Measurements from ENCODE around the gene LMF1. TPM values are rescaled to one million over a fixed set of nuclear protein-coding genes. Genes with fewer than 3 reads are reported as not detected.

The LMF1 gene
- total RNA-seq, 2 experiments from 2014 or later: 17.0 to 31.4 TPM

DNA sequence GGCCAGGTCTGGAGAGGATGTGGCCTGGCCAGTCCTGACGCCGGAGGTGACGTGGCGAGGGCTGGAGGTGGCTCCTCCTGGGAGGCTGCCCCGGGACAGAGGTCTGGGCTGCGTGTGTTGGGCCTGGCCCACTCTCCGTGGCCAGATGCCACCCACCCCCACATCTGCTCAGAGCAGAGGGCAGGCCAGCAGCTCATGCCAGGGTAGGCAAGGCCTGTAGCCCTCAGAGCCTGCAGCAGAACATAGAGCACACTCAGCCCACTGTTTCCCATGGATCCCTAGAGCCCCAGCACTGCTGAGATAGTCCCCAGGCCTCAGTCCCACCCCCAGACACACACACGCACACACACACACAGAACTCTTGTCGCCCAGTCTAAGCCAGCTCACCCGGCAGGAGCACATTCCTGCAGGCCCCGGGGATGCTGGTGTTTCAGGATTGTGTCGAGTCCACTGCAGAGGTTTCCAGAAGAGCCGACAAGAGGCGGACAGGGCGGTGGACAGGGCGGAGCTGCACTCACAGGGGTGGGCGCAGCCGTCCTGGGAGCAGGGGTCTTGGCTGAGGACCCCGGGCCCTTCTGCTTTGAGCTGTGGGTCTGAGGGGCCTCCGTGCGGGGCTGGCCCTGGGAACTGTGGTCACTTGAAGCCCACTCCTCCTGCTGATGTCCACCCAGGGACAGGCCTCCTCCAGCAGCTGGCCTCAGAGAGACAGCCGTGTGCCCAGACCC, 44.1 kb upstream of the LMF1 start:
- intact Hi-C loops (cut with micrococcal nuclease; ENCODE audit: unreplicated experiment): no loop called here
- BruUV-seq (replicated peaks): no TSS peak
- no peak overlapping the region for H3K4me3 ChIP-seq (ENCODE audit: low read depth, low read length, poor library complexity, severe bottlenecking)
- H3K9me2 ChIP-seq (ENCODE audit: insufficient read depth, low read length): no peaks in the 10 kb centered on the region
- no peaks in the 10 kb centered on the region for H3K9me3 ChIP-seq (ENCODE audit: low read length)
- no peak overlapping the region for H2AFZ ChIP-seq (ENCODE audit: low read length)
- no peaks in the 10 kb centered on the region for H3K79me2 ChIP-seq (ENCODE audit: insufficient read depth, low read depth, low read length)
- ChIA-PET POLR2A (no interaction called here), CTCF (ENCODE audit: unreplicated experiment) (no interaction called here)
- no peaks in the 10 kb centered on the region for H3K4me1 ChIP-seq (ENCODE audit: insufficient read depth, low read length, poor library complexity, severe bottlenecking)
- no peak overlapping the region for H3K27ac ChIP-seq (ENCODE audit: low read depth, low read length, poor library complexity, severe bottlenecking)
- no peak for TF ChIP-seq EZH2phosphoT487 (IDR thresholded peaks at IDR 0.05; ENCODE audit: borderline replicate concordance, low read depth, low read length)
- TF ChIP-seq CTCF (conservative IDR thresholded peaks at IDR 0.05; ENCODE audit: low read length): no peak
- no peaks in the 10 kb centered on the region for H4K20me1 ChIP-seq (ENCODE audit: insufficient read depth, low read length)
- DNase-seq (ENCODE audit: low spot score): no peak
- no peaks in the 10 kb centered on the region for H3K36me3 ChIP-seq (ENCODE audit: insufficient read depth, low read length)
- no peak overlapping the region for H3K4me2 ChIP-seq (ENCODE audit: low read length)

DNA sequence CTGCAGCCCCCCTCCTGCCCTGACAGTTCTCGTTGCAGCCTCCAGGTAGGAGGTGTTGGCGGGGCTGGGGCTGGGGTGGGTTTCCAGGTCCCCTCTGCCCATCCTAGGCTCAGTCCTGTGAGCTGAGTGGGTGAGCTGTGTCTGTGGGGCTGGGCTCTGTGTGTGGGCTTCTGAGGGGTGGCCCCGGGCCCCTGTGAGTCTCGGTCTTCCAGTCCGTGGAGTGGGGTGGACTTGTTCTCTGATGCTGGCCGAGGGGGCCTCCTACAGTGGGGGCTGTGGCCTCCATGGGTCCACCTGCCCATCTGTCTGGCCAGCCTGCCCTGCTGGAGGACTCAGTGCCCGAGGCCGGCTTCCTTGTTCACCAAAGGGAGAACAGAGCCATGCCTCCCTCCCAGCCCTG, 43.4 kb upstream of the LMF1 start:
- no peaks in the 10 kb centered on the region for H3K36me3 ChIP-seq (ENCODE audit: insufficient read depth, low read length)
- H3K4me3 ChIP-seq (ENCODE audit: low read depth, low read length, poor library complexity, severe bottlenecking): no peak overlapping the region
- H3K9me2 ChIP-seq (ENCODE audit: insufficient read depth, low read length): no peaks in the 10 kb centered on the region
- H3K27ac ChIP-seq (ENCODE audit: low read depth, low read length, poor library complexity, severe bottlenecking): no peak overlapping the region
- no peaks in the 10 kb centered on the region for H4K20me1 ChIP-seq (ENCODE audit: insufficient read depth, low read length)
- POLR2A ChIA-PET: no interaction called here
- no peaks in the 10 kb centered on the region for H3K4me1 ChIP-seq (ENCODE audit: insufficient read depth, low read length, poor library complexity, severe bottlenecking)
- no peaks in the 10 kb centered on the region for H3K79me2 ChIP-seq (ENCODE audit: insufficient read depth, low read depth, low read length)
- intact Hi-C loops (cut with micrococcal nuclease; ENCODE audit: unreplicated experiment): no loop called here
- H3K9me3 ChIP-seq (ENCODE audit: low read length): no peaks in the 10 kb centered on the region
- H2AFZ ChIP-seq (ENCODE audit: low read length): no peak overlapping the region
- DNase-seq (ENCODE audit: low spot score): no peak
- BruUV-seq (replicated peaks): no TSS peak
- TF ChIP-seq CTCF (conservative IDR thresholded peaks at IDR 0.05; ENCODE audit: low read length) (no peak), EZH2phosphoT487 (IDR thresholded peaks at IDR 0.05; ENCODE audit: borderline replicate concordance, low read depth, low read length) (no peak)
- H3K4me2 ChIP-seq (ENCODE audit: low read length): no peak overlapping the region
- CTCF ChIA-PET (ENCODE audit: unreplicated experiment): no interaction called here

DNA sequence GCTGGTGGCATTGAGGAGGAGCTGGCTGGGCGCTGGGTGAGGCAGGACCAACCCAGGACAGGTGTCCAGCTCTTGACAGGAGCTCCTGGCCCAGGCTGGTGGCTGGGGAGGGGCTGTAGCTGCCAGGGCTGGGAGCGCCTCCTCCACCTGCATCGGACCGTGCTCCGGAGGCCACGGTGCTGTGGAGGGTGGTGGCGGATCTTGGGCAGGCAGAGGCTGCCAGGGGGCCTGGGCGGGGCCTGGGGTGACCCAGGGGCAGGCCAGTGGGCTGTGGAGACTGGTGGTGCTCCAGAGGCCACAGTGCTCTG, 42.8 kb upstream of the LMF1 start:
- POLR2A ChIA-PET: no interaction called here
- no peak overlapping the region for H3K27ac ChIP-seq (ENCODE audit: low read depth, low read length, poor library complexity, severe bottlenecking)
- TF ChIP-seq EZH2phosphoT487 (IDR thresholded peaks at IDR 0.05; ENCODE audit: borderline replicate concordance, low read depth, low read length): no peak
- no peak for TF ChIP-seq CTCF (conservative IDR thresholded peaks at IDR 0.05; ENCODE audit: low read length)
- no peaks in the 10 kb centered on the region for H3K9me3 ChIP-seq (ENCODE audit: low read length)
- intact Hi-C loops (cut with micrococcal nuclease; ENCODE audit: unreplicated experiment): no loop called here
- H4K20me1 ChIP-seq (ENCODE audit: insufficient read depth, low read length): no peaks in the 10 kb centered on the region
- H3K79me2 ChIP-seq (ENCODE audit: insufficient read depth, low read depth, low read length): no peaks in the 10 kb centered on the region
- H3K36me3 ChIP-seq (ENCODE audit: insufficient read depth, low read length): no peaks in the 10 kb centered on the region
- no TSS peak for BruUV-seq (replicated peaks)
- H3K4me3 ChIP-seq (ENCODE audit: low read depth, low read length, poor library complexity, severe bottlenecking): no peak overlapping the region
- H3K4me2 ChIP-seq (ENCODE audit: low read length): no peak overlapping the region
- H2AFZ ChIP-seq (ENCODE audit: low read length): no peak overlapping the region
- no peaks in the 10 kb centered on the region for H3K9me2 ChIP-seq (ENCODE audit: insufficient read depth, low read length)
- H3K4me1 ChIP-seq (ENCODE audit: insufficient read depth, low read length, poor library complexity, severe bottlenecking): no peaks in the 10 kb centered on the region
- no peak for DNase-seq (ENCODE audit: low spot score)
- CTCF ChIA-PET (ENCODE audit: unreplicated experiment): no interaction called here

Data from OCI-LY7 (cell line).